IMR-90 (cell line): ENCODE results near the gene C3orf22. TPM values are rescaled to one million over a fixed set of nuclear protein-coding genes. Genes with fewer than 3 reads are reported as not detected.

Experiments
- ATAC-seq: fragments of 200-7000 bp; cut with Tn5 transposase; 2 replicates; pipeline ENCODE4 v1.9.1; 2020; ENCODE audit warnings: low read depth, mild to moderate bottlenecking, moderate library complexity
- BruUV-seq: library from RNA; stranded (reverse); fragments of 400-500 nt; replicated peaks from 2 replicates; lab custom pipeline; 2021; lab: Mats Ljungman, UMichigan
- CTCF ChIA-PET: fragments of 300-600 bp; formaldehyde crosslinking; extraction: SDS; loops from one replicate; lab custom pipeline; 2021; ENCODE audit warnings: antibody characterized with exemption; lab: Yijun Ruan, JAX
- POLR2A ChIA-PET: fragments of 300-600 bp; sonication (Branson Sonifier 250); formaldehyde crosslinking; loops from one replicate; lab custom pipeline; 2022; ENCODE audit warnings: antibody characterized with exemption; ENCODE audit not compliant: unreplicated experiment; lab: Charles Lee
- DNase-seq: peaks from one replicate; pipeline ENCODE4 v3.0.0; 2013
- H2AFZ ChIP-seq: replicated peaks from 2 replicates; pipeline ENCODE3; 2013; ENCODE audit warnings: low read length, mild to moderate bottlenecking; ENCODE audit not compliant: poor library complexity
- H2AK5ac ChIP-seq: 2 replicates; pipeline ENCODE4 v1.6.1; 2013; ENCODE audit warnings: low read depth, low read length, inconsistent platforms
- H2AK9ac ChIP-seq: replicated peaks from 2 replicates; pipeline ENCODE3; 2013; ENCODE audit warnings: mild to moderate bottlenecking, low read depth, low read length, moderate library complexity; ENCODE audit not compliant: poor library complexity
- H2BK120ac ChIP-seq: 2 replicates; pipeline ENCODE4 v1.6.1; 2013; ENCODE audit warnings: low read depth, low read length, inconsistent platforms
- H2BK15ac ChIP-seq: 3 replicates; pipeline ENCODE4 v1.6.1; 2013; ENCODE audit warnings: low read depth, low read length, inconsistent platforms
- H2BK20ac ChIP-seq: 2 replicates; pipeline ENCODE4 v1.6.1; 2013; ENCODE audit warnings: low read depth, mild to moderate bottlenecking, inconsistent platforms, low read length, moderate library complexity
- H2BK5ac ChIP-seq: 2 replicates; pipeline ENCODE4 v1.6.1; 2013; ENCODE audit warnings: mild to moderate bottlenecking, low read depth, low read length, inconsistent platforms; ENCODE audit not compliant: poor library complexity, severe bottlenecking
- H3K14ac ChIP-seq: replicated peaks from 2 replicates; pipeline ENCODE4 v1.6.1; 2013; ENCODE audit warnings: low read depth, low read length, inconsistent platforms
- H3K18ac ChIP-seq: 2 replicates; pipeline ENCODE4 v1.6.1; 2013; ENCODE audit warnings: low read depth, low read length, control low read depth
- H3K23ac ChIP-seq: 2 replicates; pipeline ENCODE4 v1.6.1; 2013; ENCODE audit warnings: low read depth, low read length, inconsistent platforms
- H3K27ac ChIP-seq: 2 replicates; pipeline ENCODE4 v1.5.1; 2013; ENCODE audit warnings: mild to moderate bottlenecking, control low read depth, low read length; ENCODE audit not compliant: insufficient read depth
- H3K27me3 ChIP-seq: 2 replicates; pipeline ENCODE4 v1.6.1; 2013; ENCODE audit warnings: low read length; ENCODE audit not compliant: control insufficient read depth, insufficient read depth
- H3K36me3 ChIP-seq: 2 replicates; pipeline ENCODE4 v1.6.1; 2013; ENCODE audit warnings: low read length, mixed read lengths; ENCODE audit not compliant: control insufficient read depth, insufficient read depth
- H3K4ac ChIP-seq: 2 replicates; pipeline ENCODE4 v1.6.1; 2013; ENCODE audit warnings: low read depth, low read length, inconsistent platforms
- H3K4me1 ChIP-seq: 2 replicates; pipeline ENCODE4 v1.6.1; 2013; ENCODE audit warnings: low read length, mixed read lengths; ENCODE audit not compliant: control insufficient read depth, insufficient read depth
- H3K4me2 ChIP-seq: 2 replicates; pipeline ENCODE4 v1.6.1; 2013; ENCODE audit warnings: low read depth, mild to moderate bottlenecking, control low read depth, low read length, moderate library complexity
- H3K4me3 ChIP-seq: 2 replicates; pipeline ENCODE4 v1.5.1; 2013; ENCODE audit warnings: low read depth, mild to moderate bottlenecking, control low read depth, low read length, moderate library complexity; ENCODE audit not compliant: insufficient read depth
- H3K56ac ChIP-seq: 2 replicates; pipeline ENCODE4 v1.6.1; 2013; ENCODE audit warnings: low read length, inconsistent platforms; ENCODE audit not compliant: insufficient read depth; ENCODE audit errors: extremely low read depth
- H3K79me1 ChIP-seq, 2 experiments: 2 replicates each; pipeline ENCODE4 v1.6.1; 2013; ENCODE audit warnings: low read length in 2 of 2, inconsistent platforms in 1 of 2, low read depth in 1 of 2
- H3K9ac ChIP-seq: 2 replicates; pipeline ENCODE4 v1.6.1; 2013; ENCODE audit warnings: low read depth, low read length, control low read depth
- H3K9me1 ChIP-seq: 2 replicates; pipeline ENCODE4 v1.6.1; 2013; ENCODE audit warnings: low read length, inconsistent platforms; ENCODE audit not compliant: insufficient read depth
- H3K9me3 ChIP-seq: 2 replicates; pipeline ENCODE4 v1.6.1; 2013; ENCODE audit warnings: low read length; ENCODE audit not compliant: control insufficient read depth, insufficient read depth
- H4K20me1 ChIP-seq: 2 replicates; pipeline ENCODE4 v1.6.1; 2013; ENCODE audit warnings: low read length, inconsistent platforms; ENCODE audit not compliant: insufficient read depth
- H4K5ac ChIP-seq: 2 replicates; pipeline ENCODE4 v1.6.1; 2013; ENCODE audit warnings: mild to moderate bottlenecking, low read depth, low read length, control low read depth
- H4K8ac ChIP-seq, 2 experiments: 2 replicates each; pipeline ENCODE4 v1.6.1; 2013; ENCODE audit warnings: low read depth in 2 of 2, low read length in 2 of 2, control low read depth in 1 of 2, inconsistent platforms in 1 of 2
- H4K91ac ChIP-seq: 2 replicates; pipeline ENCODE4 v1.6.1; 2013; ENCODE audit warnings: low read depth, low read length, inconsistent platforms; ENCODE audit not compliant: insufficient read depth
- BHLHE40 ChIP-seq: fragments of 150-350 bp; IDR thresholded peaks from 2 replicates; pipeline ENCODE4 v1.6.1; 2016; ENCODE audit warnings: mild to moderate bottlenecking, low read depth, low read length
- CHD1 ChIP-seq: IDR thresholded peaks from 2 replicates; pipeline ENCODE4 v1.6.1; 2012; ENCODE audit warnings: low read depth, low read length, improper control_type of control experiment
- CTCF ChIP-seq: conservative IDR thresholded peaks from 2 replicates; pipeline ENCODE4 v1.5.1; 2012; ENCODE audit warnings: mild to moderate bottlenecking, low read depth, low read length, improper control_type of control experiment
- FOS ChIP-seq: fragments of 150-350 bp; IDR thresholded peaks from 2 replicates; pipeline ENCODE4 v1.6.1; 2016; ENCODE audit warnings: low read depth, low read length
- MAFK ChIP-seq: IDR thresholded peaks from 2 replicates; pipeline ENCODE4 v1.6.1; 2012; ENCODE audit warnings: low read depth, low read length, improper control_type of control experiment
- MAZ ChIP-seq: IDR thresholded peaks from 2 replicates; pipeline ENCODE4 v1.6.1; 2012; ENCODE audit warnings: low read depth, mild to moderate bottlenecking, low read length, improper control_type of control experiment, moderate library complexity, borderline replicate concordance
- MXI1 ChIP-seq: IDR thresholded peaks from 2 replicates; pipeline ENCODE4 v1.6.1; 2012; ENCODE audit warnings: low read depth, mild to moderate bottlenecking, low read length, moderate library complexity, borderline replicate concordance
- NFE2L2 ChIP-seq: fragments of 150-350 bp; IDR thresholded peaks from 2 replicates; pipeline ENCODE4 v1.6.1; 2016; ENCODE audit warnings: low read depth, mild to moderate bottlenecking, low read length
- POLR2A ChIP-seq: IDR thresholded peaks from 2 replicates; pipeline ENCODE4 v1.6.1; 2012; ENCODE audit warnings: mild to moderate bottlenecking, low read depth, low read length
- RCOR1 ChIP-seq: IDR thresholded peaks from 2 replicates; pipeline ENCODE4 v1.6.1; 2012; ENCODE audit warnings: mild to moderate bottlenecking, low read length, improper control_type of control experiment; ENCODE audit not compliant: insufficient replicate concordance
- RFX5 ChIP-seq: IDR thresholded peaks from 2 replicates; pipeline ENCODE4 v1.8.0; 2012; ENCODE audit warnings: low read depth, mild to moderate bottlenecking, low read length, moderate library complexity
- USF2 ChIP-seq: fragments of 150-350 bp; IDR thresholded peaks from 2 replicates; pipeline ENCODE4 v1.6.1; 2017; ENCODE audit warnings: mild to moderate bottlenecking, antibody characterized with exemption, low read length, low read depth
- dilution Hi-C: fragments of 300-500 bp; cut with HindIII; formaldehyde crosslinking; loops from one replicate; pipeline ENCODE4 v1.14.3; 2018; ENCODE audit warnings: low sequenced_read_pairs; ENCODE audit not compliant: unreplicated experiment
- in situ Hi-C: fragments of 300-500 bp; cut with MboI; formaldehyde crosslinking; loops from 3 replicates; pipeline ENCODE4 v1.14.3; 2019; ENCODE audit warnings: low sequenced_read_pairs, inconsistent platforms, mixed read lengths
- intact Hi-C: fragments of 100-400 bp; cut with micrococcal nuclease; formaldehyde crosslinking; loops from 2 replicates; pipeline ENCODE4 v1.10.0; 2022
- polyA plus RNA-seq, 3 experiments: library from polyadenylated mRNA; depleted of rRNA; stranded (reverse); fragments of >200 nt; gene quantifications; 2 replicates each; pipeline ENCODE4 v1.2.3, GENCODE V29; 2012; ENCODE audit warnings: low replicate concordance in 1 of 3
- total RNA-seq: library from RNA; depleted of rRNA; stranded (reverse); fragments of >200 nt; gene quantifications from 2 replicates; pipeline ENCODE4 v1.2.3, GENCODE V29; 2012
- TF ChIP-seq, protein P1 (sequence below): fragments of 150-350 bp; IDR thresholded peaks from 2 replicates; pipeline ENCODE4 v1.6.1; 2016; ENCODE audit warnings: low read depth, mild to moderate bottlenecking, low read length, moderate library complexity, borderline replicate concordance

C3orf22 gene
- total and polyA plus RNA-seq, 2 of the 4 experiments (the other 2 are of a cell fraction): not detected

GRCh38 chr3:126533506-126533905 is 25.2 kb downstream of the C3orf22 start:
- dilution Hi-C loops: no loop called here
- POLR2A ChIA-PET: no interaction called here
- DNase-seq: no peak
- H3K9ac ChIP-seq: no peak overlapping the region
- H3K14ac ChIP-seq: no peak overlapping the region
- no peak overlapping the region for H2BK20ac ChIP-seq
- no peaks in the 10 kb centered on the region for H3K36me3 ChIP-seq
- no peak overlapping the region for H3K18ac ChIP-seq
- no peaks in the 10 kb centered on the region for H3K9me1 ChIP-seq
- no peak overlapping the region for H3K56ac ChIP-seq
- no peak overlapping the region for H4K8ac ChIP-seq
- H3K9me3 ChIP-seq: no peaks in the 10 kb centered on the region; the same call in 1 of the 2 replicates
- no peak for ATAC-seq
- BruUV-seq: no TSS peak
- H4K91ac ChIP-seq: no peak overlapping the region
- H2BK120ac ChIP-seq: no peak overlapping the region
- TF ChIP-seq BHLHE40 (no peak), POLR2A (no peak), FOS (no peak), NFE2L2 (no peak), MAFK (no peak), MAZ (no peak), CHD1 (no peak), RCOR1 (no peak), MXI1 (no peak), USF2 (no peak), RFX5 (no peak), CTCF (no peak)
- TF ChIP-seq, protein P1, sequence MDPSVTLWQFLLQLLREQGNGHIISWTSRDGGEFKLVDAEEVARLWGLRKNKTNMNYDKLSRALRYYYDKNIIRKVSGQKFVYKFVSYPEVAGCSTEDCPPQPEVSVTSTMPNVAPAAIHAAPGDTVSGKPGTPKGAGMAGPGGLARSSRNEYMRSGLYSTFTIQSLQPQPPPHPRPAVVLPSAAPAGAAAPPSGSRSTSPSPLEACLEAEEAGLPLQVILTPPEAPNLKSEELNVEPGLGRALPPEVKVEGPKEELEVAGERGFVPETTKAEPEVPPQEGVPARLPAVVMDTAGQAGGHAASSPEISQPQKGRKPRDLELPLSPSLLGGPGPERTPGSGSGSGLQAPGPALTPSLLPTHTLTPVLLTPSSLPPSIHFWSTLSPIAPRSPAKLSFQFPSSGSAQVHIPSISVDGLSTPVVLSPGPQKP: no peak
- H2AK5ac ChIP-seq: no peak overlapping the region
- H3K4me3 ChIP-seq: no peak overlapping the region
- H3K4ac ChIP-seq: no peak overlapping the region
- in situ Hi-C loops: no loop called here
- no peaks in the 10 kb centered on the region for H3K4me1 ChIP-seq
- H2AFZ ChIP-seq: no peak overlapping the region
- no peak overlapping the region for H2AK9ac ChIP-seq
- intact Hi-C loops: no loop called here
- H4K20me1 ChIP-seq: no peaks in the 10 kb centered on the region
- no peak overlapping the region for H2BK15ac ChIP-seq
- H3K27ac ChIP-seq: no peak overlapping the region
- peaks cover 52% of the 10 kb centered on the region for H3K27me3 ChIP-seq
- H3K23ac ChIP-seq: no peak overlapping the region
- no peak overlapping the region for H3K4me2 ChIP-seq
- H3K79me1 ChIP-seq: no peaks in the 10 kb centered on the region
- H4K5ac ChIP-seq: no peak overlapping the region
- no peak overlapping the region for H2BK5ac ChIP-seq
- CTCF ChIA-PET: no interaction called here
